ENCODE measurements around the gene KCNE1. TPM values are rescaled to one million over a fixed set of nuclear protein-coding genes. Genes with fewer than 3 reads are reported as not detected.
"Not testable (repeated sequence)": the region's sequence is repeated elsewhere in the genome, so short reads cannot be mapped to it uniquely, and the experiment has no call there.

KCNE1 gene
- polyA plus RNA-seq, 2 of the 4 experiments (the other 2 are of a cell fraction), result 0.17 TPM; not detected in 1

GRCh38 chr21:34427339-34427738 lies 84.7 kb downstream of the KCNE1 start:
- CTCF ChIA-PET; POLR2A ChIA-PET; H3K4me2 ChIP-seq; H3K4me1 ChIP-seq; H3K27ac ChIP-seq; H3K4me3 ChIP-seq; ATAC-seq; H3K9me3 ChIP-seq; DNase-seq (ENCODE audit: low read depth in 1 of 2, low spot score in 1 of 2); FAIRE-seq: not testable (repeated sequence)
- no CpG with 5 or more reads among the region's 8 CpGs for whole genome bisulfite sequencing (ENCODE audit: missing lambda C conversion rate)

GRCh38 chr21:34423805-34424204 lies 88.2 kb downstream of the KCNE1 start, which contains the start of gene SMIM34:
SMIM34 (minus strand) TSS chr21:34423951; CDS start chr21:34423839, 112 bp downstream.
- H3K4me1 ChIP-seq; H3K27ac ChIP-seq; H3K4me2 ChIP-seq; POLR2A ChIA-PET; H3K4me3 ChIP-seq; FAIRE-seq; ATAC-seq; H3K9me3 ChIP-seq; CTCF ChIA-PET; DNase-seq (ENCODE audit: low read depth in 1 of 2, low spot score in 1 of 2): not testable (repeated sequence)
- no CpG with 5 or more reads among the region's 4 CpGs for WGBS (ENCODE audit: missing lambda C conversion rate)

GRCh38 chr21:34417448-34418077 lies 94.4 kb downstream of the KCNE1 start:
- ATAC-seq; H3K9me3 ChIP-seq; H3K4me2 ChIP-seq; H3K4me3 ChIP-seq; H3K27ac ChIP-seq; POLR2A ChIA-PET; FAIRE-seq; CTCF ChIA-PET; H3K4me1 ChIP-seq; DNase-seq (ENCODE audit: low read depth in 1 of 2, low spot score in 1 of 2): not testable (repeated sequence)
- WGBS (ENCODE audit: missing lambda C conversion rate), result no CpG with 5 or more reads among the region's 5 CpGs

- DNase-seq (ENCODE audit: low read depth in 1 of 2, low spot score in 1 of 2); CTCF ChIA-PET; H3K9me3 ChIP-seq; H3K4me2 ChIP-seq; H3K4me1 ChIP-seq; ATAC-seq; H3K27ac ChIP-seq; FAIRE-seq; POLR2A ChIA-PET; H3K4me3 ChIP-seq: not testable (repeated sequence)
- no CpG with 5 or more reads among the region's 9 CpGs for WGBS (ENCODE audit: missing lambda C conversion rate)
These were observed 104.7 kb downstream of the KCNE1 start for GRCh38 chr21:34407294-34407693.

GRCh38 chr21:34406676-34407075 lies 105.3 kb downstream of the KCNE1 start:
- POLR2A ChIA-PET; CTCF ChIA-PET; DNase-seq (ENCODE audit: low read depth in 1 of 2, low spot score in 1 of 2); H3K9me3 ChIP-seq; H3K4me1 ChIP-seq; ATAC-seq; H3K4me2 ChIP-seq; H3K27ac ChIP-seq; FAIRE-seq; H3K4me3 ChIP-seq: not testable (repeated sequence)
- WGBS (ENCODE audit: missing lambda C conversion rate), result no CpG with 5 or more reads among the region's 2 CpGs

GRCh38 chr21:34406102-34406501 lies 105.9 kb downstream of the KCNE1 start:
- POLR2A ChIA-PET; DNase-seq (ENCODE audit: low read depth in 1 of 2, low spot score in 1 of 2); FAIRE-seq; H3K4me2 ChIP-seq; H3K4me1 ChIP-seq; CTCF ChIA-PET; H3K27ac ChIP-seq; ATAC-seq; H3K9me3 ChIP-seq; H3K4me3 ChIP-seq: not testable (repeated sequence)
- no CpG with 5 or more reads among the region's 6 CpGs for WGBS (ENCODE audit: missing lambda C conversion rate)

GRCh38 chr21:34405686-34406085 lies 106.3 kb downstream of the KCNE1 start:
- H3K4me1 ChIP-seq; CTCF ChIA-PET; ATAC-seq; DNase-seq (ENCODE audit: low read depth in 1 of 2, low spot score in 1 of 2); H3K4me2 ChIP-seq; H3K4me3 ChIP-seq; POLR2A ChIA-PET; FAIRE-seq; H3K9me3 ChIP-seq; H3K27ac ChIP-seq: not testable (repeated sequence)
- no CpG with 5 or more reads among the region's 2 CpGs for WGBS (ENCODE audit: missing lambda C conversion rate)

GRCh38 chr21:34404742-34405141 lies 107.3 kb downstream of the KCNE1 start:
- no CpG with 5 or more reads among the region's 5 CpGs for WGBS (ENCODE audit: missing lambda C conversion rate)
- POLR2A ChIA-PET; H3K27ac ChIP-seq; H3K4me1 ChIP-seq; H3K4me3 ChIP-seq; FAIRE-seq; DNase-seq (ENCODE audit: low read depth in 1 of 2, low spot score in 1 of 2); H3K4me2 ChIP-seq; H3K9me3 ChIP-seq; CTCF ChIA-PET: not testable (repeated sequence)
- ATAC-seq, result 0 out of 6 replicates have a peak, but pooled peaks of 1 of the 2 experiments have one; percentile 34

GRCh38 chr21:34400522-34400921 lies 111.5 kb downstream of the KCNE1 start:
- H3K9me3 ChIP-seq; FAIRE-seq; CTCF ChIA-PET; POLR2A ChIA-PET; DNase-seq (ENCODE audit: low read depth in 1 of 2, low spot score in 1 of 2); H3K4me3 ChIP-seq; ATAC-seq; H3K4me1 ChIP-seq; H3K4me2 ChIP-seq; H3K27ac ChIP-seq: not testable (repeated sequence)
- no CpG with 5 or more reads among the region's 5 CpGs for WGBS (ENCODE audit: missing lambda C conversion rate)

Small RNA genes within 50 kb of the gene (small RNA-seq; reads per million reads assigned to genes)
- 0 reads per million in 6 experiments for gene RF00614

Other genes starting within 250 kb of the KCNE1 start
- gene KCNE2, start 148.2 kb downstream of the KCNE1 start, polyA plus RNA-seq (2011; rRNA removed), result not detected in 2 replicates
- not detected in 3 replicates for gene KCNE2, start 148.2 kb downstream of the KCNE1 start, polyA plus RNA-seq (2017; fragmentation: RNase III; extraction: RNeasy Plus Mini Kit Qiagen cat#74134 plus additional on column Dnase treatment)
- gene SMIM11, start 136.7 kb downstream of the KCNE1 start, polyA plus RNA-seq (2011; rRNA removed), result 17.1 and 22.8 TPM in 2 replicates
- gene SMIM11, start 136.7 kb downstream of the KCNE1 start, polyA plus RNA-seq (2017; fragmentation: RNase III; extraction: RNeasy Plus Mini Kit Qiagen cat#74134 plus additional on column Dnase treatment), result 9.2 to 16.9 TPM (median 11.4 TPM) in 3 replicates
- gene SMIM34, start 88.3 kb downstream of the KCNE1 start, polyA plus RNA-seq (2011; rRNA removed), result not detected in 2 replicates
- not detected in 3 replicates for gene SMIM34, start 88.3 kb downstream of the KCNE1 start, polyA plus RNA-seq (2017; fragmentation: RNase III; extraction: RNeasy Plus Mini Kit Qiagen cat#74134 plus additional on column Dnase treatment)
- 9.8 and 10.2 TPM in 2 replicates for gene RCAN1, start 102.9 kb upstream of the KCNE1 start, polyA plus RNA-seq (2011; rRNA removed)
- 11.8 to 12.8 TPM (median 11.9 TPM) in 3 replicates for gene RCAN1, start 102.9 kb upstream of the KCNE1 start, polyA plus RNA-seq (2017; fragmentation: RNase III; extraction: RNeasy Plus Mini Kit Qiagen cat#74134 plus additional on column Dnase treatment)
- 0.01 and 0.04 TPM in 2 replicates for gene CLIC6, start 156.8 kb upstream of the KCNE1 start, polyA plus RNA-seq (2011; rRNA removed)
- 0.04 to 0.08 TPM (median 0.07 TPM) in 3 replicates for gene CLIC6, start 156.8 kb upstream of the KCNE1 start, polyA plus RNA-seq (2017; fragmentation: RNase III; extraction: RNeasy Plus Mini Kit Qiagen cat#74134 plus additional on column Dnase treatment)

Measured in A549 (cell line).